ENCODE data around the gene SPIN1. TPM values are rescaled to one million over a fixed set of nuclear protein-coding genes. Genes with fewer than 3 reads are reported as not detected.

SPIN1 gene
- total RNA-seq, 1 experiment from 2014 or later: 59.5 TPM

- no peak overlapping the region for H3K4me3 Mint-ChIP-seq (ENCODE audit: low read depth, unreplicated experiment)
- no peak overlapping the region for H3K27ac Mint-ChIP-seq (ENCODE audit: unreplicated experiment)
- no peaks in the 10 kb centered on the region for H3K9me3 Mint-ChIP-seq (ENCODE audit: low read depth, unreplicated experiment)
- intact Hi-C loops (cut with micrococcal nuclease; ENCODE audit: unreplicated experiment): no loop called here
- CTCF ChIA-PET: interaction anchor here (0.6 kb wide), 1 partner anchor 44 kb away, joined by 6 read pairs; no protein-coding TSS in a partner anchor
- DNase-seq: no peak
- H3K4me1 Mint-ChIP-seq (ENCODE audit: low read depth, unreplicated experiment): peaks cover 9% of the 10 kb centered on the region
- H3K36me3 Mint-ChIP-seq (ENCODE audit: insufficient read depth, unreplicated experiment): no peaks in the 10 kb centered on the region
- TF ChIP-seq CTCF (IDR thresholded peaks at IDR 0.05; ENCODE audit: unreplicated experiment): no peak
- no peaks in the 10 kb centered on the region for H3K27me3 Mint-ChIP-seq (ENCODE audit: unreplicated experiment)
- BruUV-seq (replicated peaks): no TSS peak
These were observed 126.0 kb downstream of the SPIN1 start for GRCh38 chr9:88514247-88514646.

- BruUV-seq (replicated peaks): no TSS peak
- CTCF ChIA-PET: interaction anchor here (0.5 kb wide), 1 partner anchor 13 kb away, joined by 5 read pairs; no protein-coding TSS in a partner anchor
These were observed 133.1 kb downstream of the SPIN1 start for GRCh38 chr9:88521308-88521707.

GRCh38 chr9:88522360-88522759 lies 134.1 kb downstream of the SPIN1 start:
- H3K4me3 Mint-ChIP-seq (ENCODE audit: low read depth, unreplicated experiment): no peak overlapping the region
- no peaks in the 10 kb centered on the region for H3K4me1 Mint-ChIP-seq (ENCODE audit: low read depth, unreplicated experiment)
- no peaks in the 10 kb centered on the region for H3K27me3 Mint-ChIP-seq (ENCODE audit: unreplicated experiment)
- no peak for TF ChIP-seq CTCF (IDR thresholded peaks at IDR 0.05; ENCODE audit: unreplicated experiment)
- H3K9me3 Mint-ChIP-seq (ENCODE audit: low read depth, unreplicated experiment): no peaks in the 10 kb centered on the region
- intact Hi-C loops (cut with micrococcal nuclease; ENCODE audit: unreplicated experiment): no loop called here
- CTCF ChIA-PET: no interaction called here
- no peak overlapping the region for H3K27ac Mint-ChIP-seq (ENCODE audit: unreplicated experiment)
- DNase-seq: no peak
- BruUV-seq (replicated peaks): no TSS peak
- no peaks in the 10 kb centered on the region for H3K36me3 Mint-ChIP-seq (ENCODE audit: insufficient read depth, unreplicated experiment)

More at GRCh38 chr9:88521308-88521707, 133.1 kb downstream of the SPIN1 start:
- intact Hi-C loops (cut with micrococcal nuclease; ENCODE audit: unreplicated experiment): no loop called here
- H3K4me3 Mint-ChIP-seq (ENCODE audit: low read depth, unreplicated experiment): no peak overlapping the region
- no peaks in the 10 kb centered on the region for H3K36me3 Mint-ChIP-seq (ENCODE audit: insufficient read depth, unreplicated experiment)
- no peak for TF ChIP-seq CTCF (IDR thresholded peaks at IDR 0.05; ENCODE audit: unreplicated experiment)
- no peaks in the 10 kb centered on the region for H3K4me1 Mint-ChIP-seq (ENCODE audit: low read depth, unreplicated experiment)
- no peak for DNase-seq
- H3K27me3 Mint-ChIP-seq (ENCODE audit: unreplicated experiment): no peaks in the 10 kb centered on the region
- H3K27ac Mint-ChIP-seq (ENCODE audit: unreplicated experiment): no peak overlapping the region
- no peaks in the 10 kb centered on the region for H3K9me3 Mint-ChIP-seq (ENCODE audit: low read depth, unreplicated experiment)

GRCh38 chr9:88523056-88523455 lies 134.8 kb downstream of the SPIN1 start:
- Mint-ChIP-seq H3K4me3 (ENCODE audit: low read depth, unreplicated experiment) (no peak overlapping the region), H3K27ac (ENCODE audit: unreplicated experiment) (no peak overlapping the region), H3K36me3 (ENCODE audit: insufficient read depth, unreplicated experiment) (no peaks in the 10 kb centered on the region), H3K9me3 (ENCODE audit: low read depth, unreplicated experiment) (no peaks in the 10 kb centered on the region), H3K27me3 (ENCODE audit: unreplicated experiment) (no peaks in the 10 kb centered on the region), H3K4me1 (ENCODE audit: low read depth, unreplicated experiment) (no peaks in the 10 kb centered on the region)
- CTCF ChIA-PET: no interaction called here
- intact Hi-C loops (cut with micrococcal nuclease; ENCODE audit: unreplicated experiment): no loop called here
- DNase-seq: no peak
- no peak for TF ChIP-seq CTCF (IDR thresholded peaks at IDR 0.05; ENCODE audit: unreplicated experiment)
- BruUV-seq (replicated peaks): no TSS peak
